Measurements from ENCODE around the gene GPC6.

- TF ChIP-seq ZNF704 (tag by site-specific recombination; IDR thresholded peaks at IDR 0.05) (no peak), ZFP37 (tag by site-specific recombination; IDR thresholded peaks at IDR 0.05) (no peak), ZBTB11 (tag by site-specific recombination; conservative IDR thresholded peaks at IDR 0.05; ENCODE audit: low read depth) (no peak), KLF16 (tag by site-specific recombination; IDR thresholded peaks at IDR 0.05) (no peak), ZNF341 (tag by site-specific recombination; IDR thresholded peaks at IDR 0.05; ENCODE audit: low read depth) (no peak), ZXDB (tag by site-specific recombination; IDR thresholded peaks at IDR 0.05) (no peak), ZNF514 (tag by site-specific recombination; IDR thresholded peaks at IDR 0.05) (no peak), ZNF366 (tag by site-specific recombination; conservative IDR thresholded peaks at IDR 0.05) (no peak), ZNF398 (tag by site-specific recombination; IDR thresholded peaks at IDR 0.05) (no peak), ZNF114 (tag by site-specific recombination; IDR thresholded peaks at IDR 0.05) (no peak)
- TF ChIP-seq, protein P1, sequence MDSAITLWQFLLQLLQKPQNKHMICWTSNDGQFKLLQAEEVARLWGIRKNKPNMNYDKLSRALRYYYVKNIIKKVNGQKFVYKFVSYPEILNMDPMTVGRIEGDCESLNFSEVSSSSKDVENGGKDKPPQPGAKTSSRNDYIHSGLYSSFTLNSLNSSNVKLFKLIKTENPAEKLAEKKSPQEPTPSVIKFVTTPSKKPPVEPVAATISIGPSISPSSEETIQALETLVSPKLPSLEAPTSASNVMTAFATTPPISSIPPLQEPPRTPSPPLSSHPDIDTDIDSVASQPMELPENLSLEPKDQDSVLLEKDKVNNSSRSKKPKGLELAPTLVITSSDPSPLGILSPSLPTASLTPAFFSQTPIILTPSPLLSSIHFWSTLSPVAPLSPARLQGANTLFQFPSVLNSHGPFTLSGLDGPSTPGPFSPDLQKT (IDR thresholded peaks at IDR 0.05; ENCODE audit: borderline replicate concordance, low read depth, low read length) = no peak
- TF ChIP-seq, protein P2, sequence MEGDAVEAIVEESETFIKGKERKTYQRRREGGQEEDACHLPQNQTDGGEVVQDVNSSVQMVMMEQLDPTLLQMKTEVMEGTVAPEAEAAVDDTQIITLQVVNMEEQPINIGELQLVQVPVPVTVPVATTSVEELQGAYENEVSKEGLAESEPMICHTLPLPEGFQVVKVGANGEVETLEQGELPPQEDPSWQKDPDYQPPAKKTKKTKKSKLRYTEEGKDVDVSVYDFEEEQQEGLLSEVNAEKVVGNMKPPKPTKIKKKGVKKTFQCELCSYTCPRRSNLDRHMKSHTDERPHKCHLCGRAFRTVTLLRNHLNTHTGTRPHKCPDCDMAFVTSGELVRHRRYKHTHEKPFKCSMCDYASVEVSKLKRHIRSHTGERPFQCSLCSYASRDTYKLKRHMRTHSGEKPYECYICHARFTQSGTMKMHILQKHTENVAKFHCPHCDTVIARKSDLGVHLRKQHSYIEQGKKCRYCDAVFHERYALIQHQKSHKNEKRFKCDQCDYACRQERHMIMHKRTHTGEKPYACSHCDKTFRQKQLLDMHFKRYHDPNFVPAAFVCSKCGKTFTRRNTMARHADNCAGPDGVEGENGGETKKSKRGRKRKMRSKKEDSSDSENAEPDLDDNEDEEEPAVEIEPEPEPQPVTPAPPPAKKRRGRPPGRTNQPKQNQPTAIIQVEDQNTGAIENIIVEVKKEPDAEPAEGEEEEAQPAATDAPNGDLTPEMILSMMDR (tag by site-specific recombination; IDR thresholded peaks at IDR 0.05) = no peak
- TF ChIP-seq, protein P3, sequence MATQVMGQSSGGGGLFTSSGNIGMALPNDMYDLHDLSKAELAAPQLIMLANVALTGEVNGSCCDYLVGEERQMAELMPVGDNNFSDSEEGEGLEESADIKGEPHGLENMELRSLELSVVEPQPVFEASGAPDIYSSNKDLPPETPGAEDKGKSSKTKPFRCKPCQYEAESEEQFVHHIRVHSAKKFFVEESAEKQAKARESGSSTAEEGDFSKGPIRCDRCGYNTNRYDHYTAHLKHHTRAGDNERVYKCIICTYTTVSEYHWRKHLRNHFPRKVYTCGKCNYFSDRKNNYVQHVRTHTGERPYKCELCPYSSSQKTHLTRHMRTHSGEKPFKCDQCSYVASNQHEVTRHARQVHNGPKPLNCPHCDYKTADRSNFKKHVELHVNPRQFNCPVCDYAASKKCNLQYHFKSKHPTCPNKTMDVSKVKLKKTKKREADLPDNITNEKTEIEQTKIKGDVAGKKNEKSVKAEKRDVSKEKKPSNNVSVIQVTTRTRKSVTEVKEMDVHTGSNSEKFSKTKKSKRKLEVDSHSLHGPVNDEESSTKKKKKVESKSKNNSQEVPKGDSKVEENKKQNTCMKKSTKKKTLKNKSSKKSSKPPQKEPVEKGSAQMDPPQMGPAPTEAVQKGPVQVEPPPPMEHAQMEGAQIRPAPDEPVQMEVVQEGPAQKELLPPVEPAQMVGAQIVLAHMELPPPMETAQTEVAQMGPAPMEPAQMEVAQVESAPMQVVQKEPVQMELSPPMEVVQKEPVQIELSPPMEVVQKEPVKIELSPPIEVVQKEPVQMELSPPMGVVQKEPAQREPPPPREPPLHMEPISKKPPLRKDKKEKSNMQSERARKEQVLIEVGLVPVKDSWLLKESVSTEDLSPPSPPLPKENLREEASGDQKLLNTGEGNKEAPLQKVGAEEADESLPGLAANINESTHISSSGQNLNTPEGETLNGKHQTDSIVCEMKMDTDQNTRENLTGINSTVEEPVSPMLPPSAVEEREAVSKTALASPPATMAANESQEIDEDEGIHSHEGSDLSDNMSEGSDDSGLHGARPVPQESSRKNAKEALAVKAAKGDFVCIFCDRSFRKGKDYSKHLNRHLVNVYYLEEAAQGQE (tag by site-specific recombination; IDR thresholded peaks at IDR 0.05) = no peak
- TF ChIP-seq, protein P4, sequence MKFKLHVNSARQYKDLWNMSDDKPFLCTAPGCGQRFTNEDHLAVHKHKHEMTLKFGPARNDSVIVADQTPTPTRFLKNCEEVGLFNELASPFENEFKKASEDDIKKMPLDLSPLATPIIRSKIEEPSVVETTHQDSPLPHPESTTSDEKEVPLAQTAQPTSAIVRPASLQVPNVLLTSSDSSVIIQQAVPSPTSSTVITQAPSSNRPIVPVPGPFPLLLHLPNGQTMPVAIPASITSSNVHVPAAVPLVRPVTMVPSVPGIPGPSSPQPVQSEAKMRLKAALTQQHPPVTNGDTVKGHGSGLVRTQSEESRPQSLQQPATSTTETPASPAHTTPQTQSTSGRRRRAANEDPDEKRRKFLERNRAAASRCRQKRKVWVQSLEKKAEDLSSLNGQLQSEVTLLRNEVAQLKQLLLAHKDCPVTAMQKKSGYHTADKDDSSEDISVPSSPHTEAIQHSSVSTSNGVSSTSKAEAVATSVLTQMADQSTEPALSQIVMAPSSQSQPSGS (tag by site-specific recombination; IDR thresholded peaks at IDR 0.05; ENCODE audit: low read depth) = no peak
These were observed 1015.9 kb downstream of the GPC6 start for GRCh38 chr13:94242554-94242953.
